Activated naive CD8-positive, alpha-beta T cell treated with anti-CD3 and anti-CD28 coated beads for 36 hours (primary cell): Measurements from ENCODE around the gene KMT2B. TPM values are rescaled to one million over a fixed set of nuclear protein-coding genes. Genes with fewer than 3 reads are reported as not detected.

Experiments used
- DNase-seq: peaks from one replicate; pipeline ENCODE4 v3.0.0; 2021
- H3K27ac Mint-ChIP-seq: one replicate; pipeline ENCODE4 v1.8.0; 2022; ENCODE audit warnings: mild to moderate bottlenecking, moderate library complexity, mixed read lengths
- H3K27me3 Mint-ChIP-seq: one replicate; pipeline ENCODE4 v1.8.0; 2022; ENCODE audit warnings: mild to moderate bottlenecking, mixed read lengths
- H3K36me3 Mint-ChIP-seq: one replicate; pipeline ENCODE4 v1.8.0; 2021; ENCODE audit warnings: mild to moderate bottlenecking, mixed read lengths
- H3K4me1 Mint-ChIP-seq: one replicate; pipeline ENCODE4 v1.8.0; 2021; ENCODE audit warnings: mixed read lengths
- H3K4me3 Mint-ChIP-seq: one replicate; pipeline ENCODE4 v1.8.0; 2022; ENCODE audit warnings: mild to moderate bottlenecking, moderate library complexity, mixed read lengths
- H3K9me3 Mint-ChIP-seq: one replicate; pipeline ENCODE4 v1.8.0; 2022; ENCODE audit warnings: mixed read lengths
- total RNA-seq, 2 experiments: library from RNA; stranded (reverse); gene quantifications; one replicate each; pipeline ENCODE4 v1.2.3, GENCODE V29; 2021

The KMT2B gene
- total RNA-seq, 2 experiments from 2014 or later: 42.2 to 45.5 TPM

DNA sequence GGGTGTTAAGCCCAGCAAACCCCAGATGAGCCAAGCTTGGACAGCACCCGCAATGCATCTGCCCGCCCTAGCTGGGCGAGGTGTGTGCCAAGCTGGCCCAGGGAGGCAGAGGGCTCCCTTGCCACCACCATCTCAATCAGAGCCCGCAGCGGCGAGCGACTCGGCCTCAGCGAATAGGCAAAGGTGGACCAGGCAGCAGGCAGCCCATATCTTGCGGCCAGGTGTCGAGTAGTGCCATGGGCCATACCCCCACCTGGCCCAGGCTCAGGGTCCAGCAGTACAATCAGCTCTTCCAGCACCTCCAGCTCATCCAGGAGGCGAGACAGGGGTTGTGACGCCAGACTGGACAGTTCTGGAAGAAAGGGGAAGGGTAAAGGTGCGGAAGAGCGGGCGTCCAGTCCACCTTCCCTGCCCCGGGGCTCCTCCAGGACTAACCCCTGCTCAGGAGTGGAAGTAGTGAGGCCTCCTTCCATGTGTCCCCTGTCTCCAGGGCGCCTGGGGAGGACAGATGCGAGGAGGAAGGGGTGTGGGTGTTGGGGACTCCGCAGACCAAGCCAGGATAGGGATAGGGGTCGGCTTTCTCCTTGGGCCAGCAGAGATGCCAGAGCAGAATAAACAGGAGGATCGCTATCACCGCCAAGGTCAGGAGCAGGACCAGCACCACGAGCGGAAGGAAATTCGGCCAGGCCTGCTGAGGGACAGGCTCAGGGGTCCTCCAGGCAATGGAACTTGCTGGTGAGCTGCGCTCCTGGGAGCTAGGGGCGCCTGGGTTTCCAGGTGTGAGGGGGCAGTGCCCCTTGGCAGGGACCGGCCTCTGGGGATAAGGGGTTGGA, 21.7 kb downstream of the KMT2B start:
- Mint-ChIP-seq H3K36me3 (peaks cover 45% of the 10 kb centered on the region), H3K4me3 (peak overlapping the region; percentile 85), H3K4me1 (peaks cover 44% of the 10 kb centered on the region), H3K27ac (peak overlapping the region; percentile 16), H3K9me3 (no peaks in the 10 kb centered on the region), H3K27me3 (no peaks in the 10 kb centered on the region)
- no peak for DNase-seq

DNA sequence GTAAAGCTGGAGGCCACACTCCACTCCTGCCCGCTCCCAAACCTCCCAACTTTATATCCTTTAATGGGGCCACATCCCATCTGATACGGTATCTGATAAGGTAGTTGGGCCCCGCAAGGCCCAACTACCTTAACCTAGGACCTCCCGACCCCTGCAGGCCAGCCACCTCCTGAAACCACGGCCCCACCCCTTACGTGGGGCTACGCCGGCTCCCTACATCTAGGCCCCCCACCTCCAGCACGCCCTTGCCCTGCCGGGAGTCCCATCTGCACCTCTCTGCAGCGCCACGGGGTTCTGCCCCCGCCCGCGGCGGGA, 22.3 kb downstream of the KMT2B start:
- Mint-ChIP-seq H3K4me1 (peaks cover 43% of the 10 kb centered on the region), H3K27me3 (no peaks in the 10 kb centered on the region), H3K9me3 (no peaks in the 10 kb centered on the region), H3K4me3 (peak overlapping the region; percentile 85), H3K27ac (peak overlapping the region; percentile 96), H3K36me3 (peaks cover 43% of the 10 kb centered on the region)
- no peak for DNase-seq

DNA sequence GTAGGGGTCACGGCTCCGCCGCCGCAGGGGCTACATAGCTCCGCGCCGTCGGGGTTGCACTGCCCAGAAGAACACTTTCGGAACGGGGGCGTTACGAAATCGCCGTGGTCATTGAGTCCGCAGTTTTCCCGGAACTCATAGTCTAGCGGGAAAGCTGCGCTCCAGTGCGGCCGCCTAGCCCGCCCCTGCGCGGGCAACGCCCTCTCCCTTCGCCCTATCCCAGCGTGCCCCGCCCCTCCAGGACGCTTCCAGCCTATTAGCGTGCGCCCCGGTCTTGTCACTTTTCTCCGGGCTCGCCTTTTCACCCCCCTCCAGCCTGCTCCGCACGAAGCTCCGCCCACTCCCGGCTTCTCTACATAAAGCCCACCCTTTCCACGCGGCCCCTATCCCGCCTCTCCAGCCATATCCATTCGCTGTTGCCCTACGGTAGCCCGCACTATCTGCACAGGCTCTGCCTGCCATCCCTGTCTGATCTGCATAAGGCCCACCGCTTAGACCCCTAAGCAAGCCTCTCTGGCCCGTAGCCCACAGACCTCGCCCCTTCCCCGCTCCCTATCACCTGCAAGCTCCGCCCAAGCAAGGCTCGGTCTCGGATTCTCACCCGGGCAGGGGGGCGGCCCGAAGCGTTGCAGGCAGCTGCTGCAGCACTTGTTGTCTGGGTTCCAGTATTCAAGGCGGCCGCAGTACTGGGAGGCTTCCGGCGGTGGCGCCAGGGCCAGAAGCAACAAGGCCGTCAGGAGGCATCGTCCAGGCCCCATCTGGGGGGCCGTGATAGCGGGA, 22.8 kb downstream of the KMT2B start:
- DNase-seq: peak; percentile 97
- Mint-ChIP-seq H3K4me1 (peaks cover 43% of the 10 kb centered on the region), H3K27ac (peak overlapping the region; percentile 96), H3K4me3 (peak overlapping the region; percentile 85), H3K36me3 (peaks cover 43% of the 10 kb centered on the region), H3K27me3 (no peaks in the 10 kb centered on the region), H3K9me3 (no peaks in the 10 kb centered on the region)

DNA sequence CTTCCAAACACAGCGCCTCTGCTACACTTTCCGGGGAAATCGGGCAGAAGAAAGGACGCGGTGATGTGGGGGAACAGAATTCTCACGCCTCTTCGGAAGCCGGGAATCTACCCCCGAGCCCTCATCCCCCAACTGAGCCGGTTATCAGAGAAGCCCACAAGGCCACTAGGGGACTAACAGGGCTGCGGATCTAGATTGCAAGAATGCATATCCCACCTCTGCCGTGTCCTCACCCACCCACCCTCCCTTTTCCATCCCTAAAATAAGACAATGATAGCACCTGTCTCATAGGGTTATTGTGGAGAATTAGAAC, 23.4 kb downstream of the KMT2B start:
- Mint-ChIP-seq H3K4me3 (peak overlapping the region; percentile 85), H3K27ac (peak overlapping the region; percentile 99), H3K36me3 (peaks cover 43% of the 10 kb centered on the region), H3K9me3 (no peaks in the 10 kb centered on the region), H3K27me3 (no peaks in the 10 kb centered on the region), H3K4me1 (peaks cover 47% of the 10 kb centered on the region)
- no peak for DNase-seq

DNA sequence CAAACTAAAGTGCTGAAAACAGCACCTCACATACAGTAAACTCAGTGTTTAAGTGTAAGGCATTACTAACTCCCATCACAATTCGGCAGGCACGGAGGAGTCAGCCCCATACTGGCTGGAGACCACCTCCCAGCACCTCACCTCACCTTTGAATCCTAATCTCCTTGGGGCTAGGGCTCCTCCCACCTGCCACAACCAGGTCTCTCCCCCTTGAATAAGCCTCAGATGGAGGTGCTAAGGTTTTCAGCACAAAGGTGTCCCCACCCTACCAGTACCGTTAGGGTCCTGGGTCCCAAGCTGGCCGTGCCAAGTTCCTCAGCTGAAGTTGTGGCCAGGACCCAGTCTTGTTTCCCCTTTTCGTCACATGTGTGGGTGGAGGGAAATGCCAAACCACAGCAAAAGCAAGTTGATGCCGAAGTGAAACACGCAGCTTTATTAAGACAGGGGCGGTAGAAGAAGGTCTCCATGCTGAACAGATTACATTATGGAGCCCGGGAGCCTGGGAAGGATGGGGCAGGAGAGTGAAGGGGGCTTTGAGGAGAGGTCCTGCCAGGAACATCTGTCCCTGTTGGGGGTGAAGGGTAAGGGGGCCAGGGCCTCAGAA, 24.4 kb downstream of the KMT2B start, which contains the start of gene IGFLR1:
TSS of gene IGFLR1 (minus strand) at position 332 of the 604 bp plus-strand sequence. CDS start 1,272 bp downstream, outside the sequence.
- Mint-ChIP-seq H3K36me3 (peaks cover 43% of the 10 kb centered on the region), H3K4me1 (peaks cover 45% of the 10 kb centered on the region), H3K27ac (peak within 1 kb of the TSS; percentile 99), H3K27me3 (no peaks in the 10 kb centered on the region), H3K4me3 (peak within 1 kb of the TSS; percentile 85), H3K9me3 (no peaks in the 10 kb centered on the region)
- DNase-seq: peak; percentile 84

DNA sequence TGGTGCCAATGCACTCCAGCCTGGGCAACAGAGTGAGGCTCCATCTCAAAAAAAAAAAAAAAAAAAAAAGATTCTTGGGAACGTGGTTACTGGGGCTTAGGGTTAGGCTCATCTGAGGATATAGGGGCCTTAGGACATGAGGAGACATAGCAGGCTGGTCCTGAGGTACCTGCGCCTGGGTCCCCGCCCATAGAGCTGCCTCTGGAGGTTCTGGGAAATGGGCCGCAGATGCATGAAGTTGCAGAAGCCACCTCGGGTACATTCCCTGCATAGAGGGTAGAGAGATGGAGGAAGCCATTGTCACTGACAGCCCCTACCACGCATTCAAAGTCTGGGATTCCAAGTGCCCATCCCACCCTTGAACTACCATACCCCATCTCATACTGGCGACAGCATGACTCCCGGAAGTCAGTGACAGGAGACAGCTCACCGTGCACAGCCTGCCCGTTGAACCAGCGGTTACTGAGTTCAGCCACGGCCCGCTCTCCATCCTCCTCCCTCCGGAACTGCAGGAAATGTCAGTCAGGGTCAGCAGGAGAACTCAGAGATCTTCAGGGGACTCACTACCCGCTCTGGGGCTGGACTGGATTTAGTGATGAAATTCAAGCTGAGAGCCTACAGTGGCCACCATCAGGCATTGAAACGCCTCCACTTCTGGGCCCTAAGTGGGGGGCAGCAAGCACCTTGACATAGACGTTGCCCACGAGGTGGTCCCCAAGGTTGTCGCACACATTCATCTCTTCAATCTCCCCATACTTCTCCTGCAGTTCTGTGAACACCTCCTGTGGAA, 26.0 kb downstream of the KMT2B start:
- no peak for DNase-seq
- Mint-ChIP-seq H3K27ac (peak overlapping the region; percentile 99), H3K27me3 (no peaks in the 10 kb centered on the region), H3K9me3 (no peaks in the 10 kb centered on the region), H3K36me3 (peaks cover 40% of the 10 kb centered on the region), H3K4me3 (peak overlapping the region; percentile 85), H3K4me1 (peaks cover 45% of the 10 kb centered on the region)

DNA sequence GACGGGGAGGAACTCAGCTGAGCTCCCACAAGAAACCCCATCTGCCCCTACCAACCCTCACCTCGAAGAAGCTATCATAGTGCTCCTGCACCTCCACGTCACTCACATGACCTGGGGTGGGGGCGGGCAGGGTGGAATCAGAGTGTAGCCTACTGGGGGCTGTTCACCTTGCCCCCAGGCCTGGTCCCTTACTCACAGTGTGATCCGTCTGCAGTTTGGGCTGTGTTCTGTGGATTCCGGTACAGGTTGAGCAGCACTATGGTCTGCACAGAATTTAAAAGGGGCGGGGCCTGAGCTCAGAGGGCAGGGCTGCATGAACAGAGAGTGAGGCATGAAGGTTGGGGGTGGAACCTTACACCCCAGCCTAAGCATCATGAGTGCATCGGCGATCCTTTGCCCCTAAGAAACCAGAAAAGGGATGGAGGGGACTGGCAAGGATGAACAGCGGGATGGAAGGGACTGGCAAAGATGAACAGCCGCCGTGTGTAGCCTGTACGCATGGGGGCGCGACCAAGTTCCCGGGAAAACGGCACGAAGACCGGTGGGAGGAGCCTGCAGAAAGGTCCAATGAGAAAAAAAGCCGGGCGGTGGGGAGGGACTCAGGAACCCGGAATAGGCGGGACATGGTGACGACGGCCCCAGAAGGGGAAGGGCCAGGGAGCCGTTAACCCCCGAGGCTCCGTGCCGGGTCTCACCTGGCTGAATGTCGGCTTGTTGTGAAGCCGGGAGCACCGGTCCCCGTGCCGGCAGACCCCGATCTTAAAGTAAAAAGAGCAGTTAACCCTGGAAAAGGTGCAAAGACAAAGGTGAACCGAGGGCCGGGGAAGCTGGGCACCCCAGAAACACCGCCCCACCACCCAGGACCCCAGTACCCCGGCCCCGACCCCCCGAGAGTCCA, 26.9 kb downstream of the KMT2B start:
- DNase-seq: peak; percentile 90
- Mint-ChIP-seq H3K4me1 (peaks cover 47% of the 10 kb centered on the region), H3K27ac (peak overlapping the region; percentile 99), H3K27me3 (no peaks in the 10 kb centered on the region), H3K36me3 (peaks cover 35% of the 10 kb centered on the region), H3K4me3 (peak overlapping the region; percentile 85), H3K9me3 (no peaks in the 10 kb centered on the region)

DNA sequence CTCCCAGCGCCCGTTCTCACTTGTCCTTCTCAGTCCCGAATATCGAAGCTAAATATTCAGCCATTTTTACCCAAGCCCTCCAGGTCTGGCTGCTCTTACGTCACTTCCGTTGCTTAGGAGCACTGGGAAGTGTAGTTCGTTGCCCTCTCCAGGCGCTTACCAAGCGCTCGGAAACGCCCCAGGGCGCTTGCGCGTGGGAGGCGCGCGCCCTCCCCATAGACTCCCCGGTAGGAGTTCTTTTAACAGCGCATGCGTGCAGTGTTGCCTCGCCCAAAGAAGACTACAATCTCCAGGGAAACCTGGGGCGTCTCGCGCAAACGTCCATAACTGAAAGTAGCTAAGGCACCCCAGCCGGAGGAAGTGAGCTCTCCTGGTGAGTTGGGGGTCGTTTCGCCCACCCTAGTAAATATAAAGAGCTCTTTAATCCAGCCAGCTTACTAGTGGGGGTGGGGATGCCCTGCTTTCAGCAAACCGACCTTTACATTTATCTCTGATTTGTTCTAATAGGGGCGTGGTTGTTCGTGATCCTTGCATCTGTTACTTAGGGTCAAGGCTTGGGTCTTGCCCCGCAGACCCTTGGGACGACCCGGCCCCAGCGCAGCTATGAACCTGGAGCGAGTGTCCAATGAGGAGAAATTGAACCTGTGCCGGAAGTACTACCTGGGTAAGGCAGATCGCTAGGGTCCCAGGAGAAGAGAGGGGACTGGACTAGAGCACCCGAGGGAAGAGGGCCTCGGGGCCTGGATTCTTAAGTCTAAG, 27.7 kb downstream of the KMT2B start, which contains the start of the genes PSENEN and U2AF1L4:
TSS of gene PSENEN (plus strand) at position 324 of the 759 bp plus-strand sequence. CDS start at position 604, 280 bp downstream.
TSS of gene U2AF1L4 (minus strand) at position 91 of the 759 bp plus-strand sequence. CDS start at position 64, 27 bp downstream.
- peak within 1 kb of the TSS; percentile 85 for H3K4me3 Mint-ChIP-seq

DNA sequence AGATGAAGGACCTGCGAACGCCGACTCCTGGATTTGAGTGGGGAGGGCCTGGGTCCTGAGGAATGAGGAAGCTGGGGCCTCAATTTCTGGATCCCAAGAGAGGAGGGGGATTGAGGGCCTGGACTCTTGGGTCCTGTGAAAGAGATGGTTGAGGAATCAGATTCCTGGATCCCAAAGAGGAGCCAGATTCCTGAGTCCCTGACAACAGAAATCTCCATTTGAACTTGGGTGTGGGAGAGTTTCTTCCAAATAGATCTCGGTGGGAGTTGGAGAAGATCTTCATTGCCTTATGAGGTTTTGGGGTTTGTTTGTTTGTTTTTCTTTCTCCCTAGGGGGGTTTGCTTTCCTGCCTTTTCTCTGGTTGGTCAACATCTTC, 28.3 kb downstream of the KMT2B start:
- Mint-ChIP-seq H3K4me1 (peaks cover 49% of the 10 kb centered on the region), H3K4me3 (peak overlapping the region; percentile 85), H3K27ac (peak overlapping the region; percentile 99), H3K27me3 (no peaks in the 10 kb centered on the region), H3K9me3 (no peaks in the 10 kb centered on the region), H3K36me3 (peaks cover 30% of the 10 kb centered on the region)
- DNase-seq: no peak

More for the DNA sequence above, 27.7 kb downstream of the KMT2B start, which contains the start of the genes PSENEN and U2AF1L4:
- Mint-ChIP-seq H3K27me3 (no peaks in the 10 kb centered on the region), H3K27ac (peak within 1 kb of the TSS; percentile 99), H3K4me1 (peaks cover 52% of the 10 kb centered on the region), H3K36me3 (peaks cover 36% of the 10 kb centered on the region), H3K9me3 (no peaks in the 10 kb centered on the region)
- peak; percentile 97 for DNase-seq

DNA sequence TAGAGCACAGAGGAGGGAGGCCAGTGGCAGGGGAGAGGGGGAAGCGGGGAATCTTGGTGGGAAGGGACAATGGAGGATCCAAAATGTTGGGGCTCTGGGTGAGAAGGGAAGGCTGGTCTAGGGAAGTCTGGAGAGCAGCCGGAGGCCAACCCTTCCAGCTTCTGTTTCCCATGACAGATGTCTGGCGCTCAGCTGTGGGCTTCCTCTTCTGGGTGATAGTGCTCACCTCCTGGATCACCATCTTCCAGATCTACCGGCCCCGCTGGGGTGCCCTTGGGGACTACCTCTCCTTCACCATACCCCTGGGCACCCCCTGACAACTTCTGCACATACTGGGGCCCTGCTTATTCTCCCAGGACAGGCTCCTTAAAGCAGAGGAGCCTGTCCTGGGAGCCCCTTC, 28.7 kb downstream of the KMT2B start:
- no peak for DNase-seq

DNA sequence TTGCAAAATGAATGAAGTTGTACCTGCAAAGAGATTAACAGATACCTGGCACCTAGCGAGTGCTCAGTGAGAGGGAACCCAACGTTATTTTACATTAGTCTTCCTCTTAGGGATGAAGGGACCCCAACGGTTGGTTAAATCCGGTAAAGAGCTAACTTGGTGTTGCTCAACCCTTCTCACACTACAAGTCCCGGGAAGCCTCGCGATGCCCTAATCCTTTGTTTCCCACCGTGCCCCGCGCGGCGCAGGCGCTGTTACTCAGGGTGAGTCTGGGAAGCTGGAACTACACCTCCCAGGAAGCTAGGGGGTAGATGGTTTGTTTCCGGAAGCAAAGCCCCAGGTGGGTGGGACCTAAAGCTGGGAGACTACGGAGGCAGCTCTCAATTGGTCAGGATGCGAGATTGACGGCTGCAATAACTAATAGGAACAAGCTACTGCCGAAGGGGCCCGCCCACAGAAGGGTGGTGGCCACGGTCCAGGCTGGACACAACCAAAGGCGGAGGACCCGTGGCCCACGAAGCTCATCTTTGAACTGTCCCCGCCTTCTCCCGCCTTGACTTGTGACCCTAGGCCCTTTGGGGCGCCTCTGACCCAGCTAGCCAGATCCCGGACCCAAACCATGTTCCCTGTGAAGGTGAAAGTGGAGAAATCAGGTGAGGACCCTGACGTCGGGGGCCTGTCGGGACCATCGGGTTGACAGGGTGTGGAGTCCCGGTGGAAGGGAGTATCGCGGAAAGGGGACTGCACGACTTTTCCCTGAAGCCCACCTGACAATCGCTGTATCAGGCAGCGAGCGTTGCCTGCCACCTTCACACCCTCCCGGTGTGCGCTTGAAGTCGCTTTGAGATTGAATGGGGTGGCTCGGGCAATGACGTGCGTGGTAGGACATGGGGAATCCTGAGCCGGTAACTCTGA, 30.6 kb downstream of the KMT2B start, which contains the start of gene LIN37:
TSS of gene LIN37 (plus strand) at position 471 of the 915 bp plus-strand sequence. CDS start at position 620, 149 bp downstream.
- Mint-ChIP-seq H3K27ac (peak within 1 kb of the TSS; percentile 94), H3K9me3 (no peaks in the 10 kb centered on the region), H3K36me3 (peaks cover 15% of the 10 kb centered on the region), H3K4me3 (peak within 1 kb of the TSS; percentile 97), H3K4me1 (peaks cover 37% of the 10 kb centered on the region), H3K27me3 (no peaks in the 10 kb centered on the region)
- peak; percentile 97 for DNase-seq

More for the DNA sequence above, 28.7 kb downstream of the KMT2B start:
- Mint-ChIP-seq H3K9me3 (no peaks in the 10 kb centered on the region), H3K27me3 (no peaks in the 10 kb centered on the region), H3K36me3 (peaks cover 30% of the 10 kb centered on the region), H3K27ac (peak overlapping the region; percentile 99), H3K4me1 (peaks cover 49% of the 10 kb centered on the region), H3K4me3 (peak overlapping the region; percentile 85)

DNA sequence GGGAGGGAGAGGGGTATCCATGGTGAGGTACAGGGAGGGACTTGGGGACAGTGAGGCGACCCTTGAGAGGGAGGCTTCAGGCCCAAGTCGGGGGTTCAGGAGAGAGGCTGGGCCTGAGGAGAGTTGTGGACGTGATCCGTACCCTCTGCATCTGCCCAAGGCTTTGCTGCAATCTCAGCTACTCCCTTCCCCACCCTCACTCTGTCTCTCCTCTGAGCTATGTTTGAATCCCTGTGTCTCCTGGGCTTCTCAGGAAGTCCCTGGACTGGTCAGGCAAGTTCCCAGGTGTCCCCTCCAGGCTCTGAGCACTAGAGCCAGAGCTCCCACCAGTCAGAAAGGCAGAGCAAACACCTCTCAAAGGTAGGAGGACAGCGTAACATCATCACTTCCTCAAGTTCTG, 32.4 kb downstream of the KMT2B start:
- peaks cover 16% of the 10 kb centered on the region for H3K36me3 Mint-ChIP-seq

More for the DNA sequence above, 32.4 kb downstream of the KMT2B start:
- H3K9me3 Mint-ChIP-seq: no peaks in the 10 kb centered on the region
- peaks cover 29% of the 10 kb centered on the region for H3K4me1 Mint-ChIP-seq
- DNase-seq: no peak
- peaks cover 6% of the 10 kb centered on the region for H3K27me3 Mint-ChIP-seq
- no peak overlapping the region for H3K4me3 Mint-ChIP-seq
- H3K27ac Mint-ChIP-seq: no peak overlapping the region
